Limb (tissue), 2 donors: ENCODE results near the gene FKBP1A.

Source experiments
- DNase-seq, 2 donors: peaks; one replicate each; pipeline ENCODE4 v3.0.0-alpha.2; 2016; ENCODE audit errors: extremely low spot score in 2 of 2

The FKBP1A gene

GRCh38 chr20:1392693-1393506 is at the start of gene FKBP1A:
FKBP1A (minus strand) TSS chr20:1393054; CDS start chr20:1392998, 56 bp downstream.
- DNase-seq, result peak; percentile 93 to 95

- no peak for DNase-seq
Measured at GRCh38 chr20:1442304-1442703, 49.5 kb upstream of the FKBP1A start.

GRCh38 chr20:1441133-1441532 is 48.3 kb upstream of the FKBP1A start:
- DNase-seq, result no peak

- DNase-seq, result no peak
Measured at GRCh38 chr20:1440024-1440423, 47.2 kb upstream of the FKBP1A start.

GRCh38 chr20:1438361-1438760 is 45.5 kb upstream of the FKBP1A start:
- DNase-seq, result no peak

GRCh38 chr20:1437235-1437904 is 44.5 kb upstream of the FKBP1A start:
- peak; percentile 26 to 64 for DNase-seq

GRCh38 chr20:1436263-1436662 is 43.4 kb upstream of the FKBP1A start:
- DNase-seq, result no peak

GRCh38 chr20:1435337-1435699 is 42.5 kb upstream of the FKBP1A start:
- no peak for DNase-seq

- no peak for DNase-seq
Measured at GRCh38 chr20:1434571-1435336, 41.9 kb upstream of the FKBP1A start.

- no peak for DNase-seq
Measured at GRCh38 chr20:1431158-1431557, 38.3 kb upstream of the FKBP1A start.

- DNase-seq, result no peak
Measured at GRCh38 chr20:1430004-1430451, 37.2 kb upstream of the FKBP1A start.

- no peak for DNase-seq
Measured at GRCh38 chr20:1429143-1429728, 36.4 kb upstream of the FKBP1A start.

GRCh38 chr20:1427457-1428054 is 34.7 kb upstream of the FKBP1A start:
- DNase-seq, result no peak

- no peak for DNase-seq
Measured at GRCh38 chr20:1426231-1426849, 33.5 kb upstream of the FKBP1A start.

- no peak for DNase-seq
Measured at GRCh38 chr20:1424336-1424735, 31.5 kb upstream of the FKBP1A start.

- peak in 1 of 2 donors; percentile 51 for DNase-seq
Measured at GRCh38 chr20:1423625-1424106, 30.8 kb upstream of the FKBP1A start.

- no peak for DNase-seq
Measured at GRCh38 chr20:1423206-1423605, 30.4 kb upstream of the FKBP1A start.

- DNase-seq, result no peak
Measured at GRCh38 chr20:1422753-1423152, 29.9 kb upstream of the FKBP1A start.

GRCh38 chr20:1420066-1420465 is 27.2 kb upstream of the FKBP1A start:
- no peak for DNase-seq

GRCh38 chr20:1418350-1418749 is 25.5 kb upstream of the FKBP1A start:
- no peak for DNase-seq

- no peak for DNase-seq
Measured at GRCh38 chr20:1417790-1418189, 24.9 kb upstream of the FKBP1A start.
